ENCODE measurements around the gene TPST2. TPM values are rescaled to one million over a fixed set of nuclear protein-coding genes. Genes with fewer than 3 reads are reported as not detected.

Gene TPST2
- total and polyA plus RNA-seq, 9 of the 15 experiments (the other 6 are each of a cell fraction or from before 2014, with no cell fraction given), result 14.2 to 123 (median 60.1) TPM

DNA sequence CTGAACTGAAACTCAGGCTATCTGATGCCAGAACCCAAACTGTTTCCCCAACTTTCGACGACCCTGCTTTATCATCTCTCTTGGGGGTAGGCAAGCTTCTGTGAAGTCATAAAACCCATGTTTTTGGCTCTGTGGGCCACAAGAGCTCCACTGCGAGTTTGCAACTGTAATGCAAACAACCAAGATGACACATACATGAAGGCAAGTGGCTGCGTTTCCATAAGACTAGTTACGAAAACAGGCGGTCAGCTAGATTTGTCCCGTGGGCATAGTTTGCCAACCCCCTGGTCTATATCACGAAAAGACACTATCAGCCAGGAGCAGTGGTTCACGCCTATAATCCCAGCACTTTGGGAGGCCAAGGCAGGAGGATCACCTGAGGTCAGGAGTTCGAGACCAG, 37.5 kb downstream of the TPST2 start:
- no TSS peak for BruUV-seq (replicated peaks)
- WGBS (ENCODE audit: insufficient coverage, low coverage, missing lambda C conversion rate), result 47% methylated on average over 8 of the region's 10 CpGs
- peaks cover 0 to 8% of the 10 kb centered on the region in 2 experiments; a peak in 2 of 5 replicates for H3K4me1 ChIP-seq (replicated peaks in 1 of 2; ENCODE audit: control insufficient read depth in 2 of 2, insufficient read depth in 2 of 2, low read length in 2 of 2)
- H4K20me1 ChIP-seq (replicated peaks; ENCODE audit: control insufficient read depth, insufficient read depth, low read length), result peaks cover 30% of the 10 kb centered on the region
- CTCF ChIA-PET (ENCODE audit: low intra/inter-chr PET ratio), result no interaction called here
- no peaks in the 10 kb centered on the region for H3K9me3 ChIP-seq (replicated peaks; ENCODE audit: control insufficient read depth, insufficient read depth, low read depth, low read length)
- no peak overlapping the region for H3K4me3 ChIP-seq
- no peak for ATAC-seq
- FAIRE-seq, result no peak
- intact Hi-C loops (cut with micrococcal nuclease), result no loop called here
- H3K27me3 ChIP-seq (ENCODE audit: control insufficient read depth in 2 of 2, insufficient read depth in 2 of 2, low read length in 2 of 2), result no peaks in the 10 kb centered on the region
- DNase-seq (ENCODE audit: extremely low read depth in 1 of 4, low spot score in 3 of 4), result no peak
- no peak overlapping the region for H2AFZ ChIP-seq (ENCODE audit: low read depth, low read length)
- peaks cover 64% of the 10 kb centered on the region for H3K36me3 ChIP-seq (ENCODE audit: control insufficient read depth, insufficient read depth, low read length)
- no peak overlapping the region for H3K4me2 ChIP-seq (ENCODE audit: insufficient read depth, low read length)
- peaks cover 9% of the 10 kb centered on the region for H3K9me1 ChIP-seq (ENCODE audit: control insufficient read depth, insufficient read depth, low read length)
- no peak for TF ChIP-seq ZNF589 (CRISPR knock-in tag; IDR thresholded peaks at IDR 0.05; ENCODE audit: low read depth)
- no peak for TF ChIP-seq NFYB (IDR thresholded peaks at IDR 0.05; ENCODE audit: extremely low read depth, insufficient read length)
- no peak for TF ChIP-seq SRF (CRISPR knock-in tag; IDR thresholded peaks at IDR 0.05)
- TF ChIP-seq POLR2A (conservative IDR thresholded peaks at IDR 0.05), result no peak
- no peak for TF ChIP-seq SAP30 (IDR thresholded peaks at IDR 0.05; ENCODE audit: borderline replicate concordance, insufficient read depth, low read depth, low read length, poor library complexity, severe bottlenecking)
- TF ChIP-seq HMBOX1 (IDR thresholded peaks at IDR 0.05), result no peak
- TF ChIP-seq MAFF (IDR thresholded peaks at IDR 0.05; ENCODE audit: low read length), result no peak
- no peak for TF ChIP-seq RBFOX2 (IDR thresholded peaks at IDR 0.05; ENCODE audit: low read depth, low read length)
- no peak for TF ChIP-seq NFIX (CRISPR knock-in tag; IDR thresholded peaks at IDR 0.05; ENCODE audit: low read depth)
- no peak for TF ChIP-seq E2F5 (CRISPR knock-in tag; IDR thresholded peaks at IDR 0.05)
- no peak for TF ChIP-seq HEY1 (CRISPR knock-in tag; IDR thresholded peaks at IDR 0.05; ENCODE audit: borderline replicate concordance)
- TF ChIP-seq NFE2L1 (tag; IDR thresholded peaks at IDR 0.05; ENCODE audit: borderline replicate concordance, low read depth), result no peak
- TF ChIP-seq CREB5 (CRISPR knock-in tag; IDR thresholded peaks at IDR 0.05), result no peak
- no peak for TF ChIP-seq ARID3B (CRISPR knock-in tag; IDR thresholded peaks at IDR 0.05; ENCODE audit: borderline replicate concordance)
- H3K9ac ChIP-seq (ENCODE audit: insufficient read depth in 1 of 2, low read depth in 2 of 2, low read length in 2 of 2), result no peak overlapping the region
- H3K27ac ChIP-seq (ENCODE audit: extremely low read depth, low read depth, low read length), result no peak overlapping the region
- POLR2A ChIA-PET, result no interaction called here
- in situ Hi-C loops (cut with MboI), result no loop called here
- H3K79me2 ChIP-seq (ENCODE audit: control insufficient read depth, insufficient read depth, low read length), result peaks cover 91% of the 10 kb centered on the region
